Thymus (tissue), 11 donors: ENCODE results near the gene CCDC137. TPM values are rescaled to one million over a fixed set of nuclear protein-coding genes. Genes with fewer than 3 reads are reported as not detected.
"Not testable (repeated sequence)": the region's sequence is repeated elsewhere in the genome, so short reads cannot be mapped to it uniquely, and the experiment has no call there.

Source experiments
- DNase-seq, 9 donors: peaks; one replicate each; pipeline ENCODE4 v3.0.0-alpha.2; 2013; ENCODE audit warnings: low spot score in 9 of 9, low read depth in 6 of 9, missing footprints in 1 of 9
- H3K27ac ChIP-seq, 2 donors: one replicate each; pipeline ENCODE4 v1.5.1; 2013; ENCODE audit warnings: control low read depth in 1 of 2, low read depth in 1 of 2, low read length in 1 of 2, mild to moderate bottlenecking in 1 of 2, moderate library complexity in 1 of 2
- H3K27me3 ChIP-seq, 2 donors: one replicate each; pipeline ENCODE4 v1.5.1; 2013; ENCODE audit warnings: low read length in 1 of 2; ENCODE audit not compliant: control insufficient read depth in 2 of 2, insufficient read depth in 1 of 2
- H3K36me3 ChIP-seq, 2 donors: one replicate each; pipeline ENCODE4 v1.5.1; 2013; ENCODE audit warnings: low read length in 1 of 2, mild to moderate bottlenecking in 1 of 2, moderate library complexity in 1 of 2; ENCODE audit not compliant: control insufficient read depth in 2 of 2, insufficient read depth in 2 of 2
- H3K4me1 ChIP-seq, 2 donors: one replicate each; pipeline ENCODE4 v1.5.1; 2013; ENCODE audit warnings: low read length in 2 of 2; ENCODE audit not compliant: control insufficient read depth in 2 of 2, insufficient read depth in 2 of 2
- H3K4me3 ChIP-seq, 2 donors: one replicate each; pipeline ENCODE4 v1.5.1; 2013; ENCODE audit warnings: low read length in 2 of 2, control low read depth in 1 of 2, mild to moderate bottlenecking in 1 of 2
- H3K9me3 ChIP-seq, 2 donors: one replicate each; pipeline ENCODE4 v1.5.1; 2013; ENCODE audit warnings: low read length in 1 of 2, mild to moderate bottlenecking in 1 of 2; ENCODE audit not compliant: control insufficient read depth in 2 of 2, insufficient read depth in 1 of 2
- WGBS: extraction: QIAGEN DNeasy Blood & Tissue Kit; methylation state at CpG from one replicate; pipeline ENCODE4 v1.1.7; 2013; 5-methylcytosine and 5-hydroxymethylcytosine counted together
- polyA plus RNA-seq: library from polyadenylated mRNA; stranded (reverse); fragments of 200-250 nt; gene quantifications from one replicate; pipeline ENCODE4 v1.2.3, GENCODE V29; 2013
- total RNA-seq: library from RNA; stranded (reverse); fragments of 120-200 nt; gene quantifications from one replicate; pipeline ENCODE4 v1.2.4, GENCODE V29; 2013
- donor health status: healthy.

The CCDC137 gene
- total and polyA plus RNA-seq, 2 donors = 14.4 to 42.5 TPM

- 98% methylated on average over 16 of the region's 16 CpGs for WGBS
- Histone ChIP-seq H3K9me3 (no peaks in the 10 kb centered on the region), H3K4me3 (no peak overlapping the region), H3K4me1 (peaks cover 0 to 3% of the 10 kb centered on the region in 2 donors), H3K36me3 (peaks cover 56 to 62% of the 10 kb centered on the region in 2 donors), H3K27ac (no peak overlapping the region), H3K27me3 (no peaks in the 10 kb centered on the region)
- DNase-seq = no peak
Observed at GRCh38 chr17:81672954-81673353, 6.4 kb downstream of the CCDC137 start.

DNA sequence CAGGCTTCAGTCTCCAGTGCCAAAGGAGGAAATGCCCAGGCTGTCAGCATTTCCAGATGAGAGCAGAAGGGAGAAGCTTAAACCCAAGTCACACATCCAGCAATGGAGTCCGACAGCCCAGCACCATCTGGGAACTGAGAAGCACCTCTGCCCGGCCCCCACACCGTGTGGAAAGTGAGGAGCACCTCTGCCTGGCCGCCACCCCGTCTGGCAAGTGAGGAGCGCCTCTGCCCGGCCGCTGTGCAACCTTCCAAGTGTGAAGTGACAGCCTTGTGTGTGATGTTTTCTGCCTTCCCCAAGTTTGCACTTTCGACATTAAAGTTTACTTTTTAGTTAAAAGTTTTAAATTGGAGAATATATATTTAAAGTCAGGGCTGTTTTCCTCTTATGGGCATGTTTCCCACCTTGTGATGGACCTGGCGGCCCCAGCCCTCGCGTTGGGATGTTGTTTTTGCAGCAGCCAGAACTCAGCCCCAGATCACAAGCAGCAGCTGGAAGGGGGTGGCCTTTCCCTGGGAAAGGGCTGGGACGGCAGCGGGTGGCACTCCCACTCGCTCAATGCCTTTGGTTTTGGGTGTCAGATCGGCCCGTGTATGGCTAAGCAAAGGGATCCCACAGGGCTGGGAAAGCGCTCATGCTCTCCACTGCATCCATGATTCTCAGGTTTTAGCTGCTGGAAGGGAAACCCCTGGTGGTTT, 7.2 kb downstream of the CCDC137 start:
- Histone ChIP-seq H3K9me3 (no peaks in the 10 kb centered on the region), H3K4me1 (no peaks in the 10 kb centered on the region), H3K36me3 (peaks cover 51 to 62% of the 10 kb centered on the region in 2 donors), H3K27me3 (no peaks in the 10 kb centered on the region), H3K4me3 (no peak overlapping the region), H3K27ac (peak overlapping the region in 1 of 2 donors; percentile 31)
- no peak for DNase-seq
- WGBS = 97% methylated on average over 18 of the region's 18 CpGs

- not testable (repeated sequence) for H3K4me1 ChIP-seq, DNase-seq
Observed at GRCh38 chr17:81675515-81676221, 9.1 kb downstream of the CCDC137 start.

DNA sequence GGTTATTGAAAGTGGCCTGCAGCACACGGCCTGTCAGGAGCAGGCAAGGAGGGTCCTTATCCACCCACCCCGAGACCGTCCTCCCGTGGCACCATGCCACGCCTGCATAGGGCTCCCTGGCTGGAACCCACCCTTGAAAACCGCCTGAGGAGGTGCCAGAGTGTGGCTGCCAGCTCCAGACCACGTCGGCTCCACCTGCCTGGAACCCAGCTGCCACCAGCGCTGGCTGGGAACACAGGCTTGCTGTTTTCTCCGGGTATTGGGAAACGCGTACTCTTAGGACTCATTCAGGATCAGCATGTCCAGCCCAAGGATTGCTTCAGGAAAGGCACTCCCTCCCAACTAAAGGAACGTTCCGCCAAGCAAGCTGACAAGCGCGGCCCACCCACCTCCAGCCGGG, 10.4 kb downstream of the CCDC137 start:
- DNase-seq = no peak
- Histone ChIP-seq H3K27me3 (no peaks in the 10 kb centered on the region), H3K4me1 (no peaks in the 10 kb centered on the region), H3K27ac (no peak overlapping the region), H3K4me3 (no peak overlapping the region), H3K9me3 (no peaks in the 10 kb centered on the region), H3K36me3 (peaks cover 40 to 42% of the 10 kb centered on the region in 2 donors)
- whole genome bisulfite sequencing = 95% methylated on average over 17 of the region's 17 CpGs

More at GRCh38 chr17:81675515-81676221, 9.1 kb downstream of the CCDC137 start:
- H3K36me3 ChIP-seq = peaks cover 42 to 46% of the 10 kb centered on the region in 2 donors
- not testable (repeated sequence) for H3K27ac ChIP-seq, H3K9me3 ChIP-seq, H3K4me3 ChIP-seq, H3K27me3 ChIP-seq
- 62% methylated on average over 18 of the region's 18 CpGs for WGBS

DNA sequence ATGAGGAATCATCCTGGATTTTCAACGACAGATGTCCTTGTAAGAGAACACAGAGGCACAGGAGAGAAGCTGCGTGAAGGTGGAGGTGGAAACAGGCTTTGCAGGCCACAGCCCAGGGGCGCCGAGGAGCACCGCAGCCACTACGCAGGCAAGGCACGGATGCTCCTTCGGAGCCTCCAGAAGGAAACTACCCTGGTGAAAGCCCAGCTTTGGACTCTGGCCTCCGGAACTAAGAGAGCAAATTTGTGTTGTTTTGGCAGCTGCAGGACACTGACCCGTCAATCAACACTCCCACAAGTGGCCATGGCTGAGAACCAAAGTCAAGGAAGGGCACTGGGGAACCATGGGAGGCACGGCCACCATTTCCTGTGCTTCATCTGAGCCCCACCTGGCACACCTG, 13.6 kb downstream of the CCDC137 start:
- Histone ChIP-seq H3K27ac (no peak overlapping the region), H3K4me1 (peaks cover 16 to 17% of the 10 kb centered on the region in 2 donors), H3K4me3 (no peak overlapping the region), H3K9me3 (no peaks in the 10 kb centered on the region), H3K36me3 (peaks cover 14 to 15% of the 10 kb centered on the region in 2 donors), H3K27me3 (no peaks in the 10 kb centered on the region)
- 97% methylated on average over 11 of the region's 11 CpGs for WGBS
- no peak for DNase-seq

GRCh38 chr17:81681672-81682071, 15.1 kb downstream of the CCDC137 start:
- Histone ChIP-seq H3K27ac (no peak overlapping the region), H3K9me3 (no peaks in the 10 kb centered on the region), H3K4me3 (no peak overlapping the region), H3K4me1 (peaks cover 16 to 25% of the 10 kb centered on the region in 2 donors), H3K27me3 (no peaks in the 10 kb centered on the region), H3K36me3 (peaks cover 16 to 27% of the 10 kb centered on the region in 2 donors)
- no peak for DNase-seq
- 96% methylated on average over 17 of the region's 17 CpGs for WGBS

GRCh38 chr17:81682565-81683207, 16.1 kb downstream of the CCDC137 start:
- no peaks in the 10 kb centered on the region for H3K9me3 ChIP-seq

GRCh38 chr17:81683208-81683583, 16.7 kb downstream of the CCDC137 start:
- Histone ChIP-seq H3K4me1 (peaks cover 16 to 25% of the 10 kb centered on the region in 2 donors), H3K36me3 (peaks cover 30 to 42% of the 10 kb centered on the region in 2 donors)
- WGBS = under 1% methylated on average over 37 of the region's 37 CpGs

More at GRCh38 chr17:81682565-81683207, 16.1 kb downstream of the CCDC137 start:
- H3K4me1 ChIP-seq = peaks cover 16 to 25% of the 10 kb centered on the region in 2 donors
- peak overlapping the region in 1 of 2 donors; percentile 33 for H3K27ac ChIP-seq
- H3K36me3 ChIP-seq = peaks cover 25 to 37% of the 10 kb centered on the region in 2 donors
- 51% methylated on average over 19 of the region's 19 CpGs for whole genome bisulfite sequencing
- DNase-seq = no peak
- no peaks in the 10 kb centered on the region for H3K27me3 ChIP-seq
- H3K4me3 ChIP-seq = peak overlapping the region; percentile 93 to 99

More at GRCh38 chr17:81683208-81683583, 16.7 kb downstream of the CCDC137 start:
- DNase-seq = peak in 2 of 9 donors; percentile 14 to 18
- Histone ChIP-seq H3K9me3 (no peaks in the 10 kb centered on the region), H3K4me3 (peak overlapping the region; percentile 93 to 99), H3K27ac (peak overlapping the region; percentile 47 to 83), H3K27me3 (no peaks in the 10 kb centered on the region)
